ENCODE results near the gene KMT2E.
"Not testable (repeated sequence)": the region's sequence is repeated elsewhere in the genome, so short reads cannot be mapped to it uniquely, and the experiment has no call there.

Gene KMT2E

GRCh38 chr7:104982308-104983075 lies 31.5 kb upstream of the KMT2E start:
- DNase-seq, result no peak

- DNase-seq, result peak; percentile 44
These were observed 30.9 kb upstream of the KMT2E start for GRCh38 chr7:104983076-104983577.

GRCh38 chr7:104983578-104984539 lies 30.1 kb upstream of the KMT2E start:
- peak; percentile 79 for DNase-seq

- no peak for DNase-seq
These were observed 29.3 kb upstream of the KMT2E start for GRCh38 chr7:104984585-104985258.

- no peak for DNase-seq
These were observed 28.8 kb upstream of the KMT2E start for GRCh38 chr7:104985259-104985617.

GRCh38 chr7:104986628-104987259 lies 27.3 kb upstream of the KMT2E start:
- DNase-seq, result no peak

- not testable (repeated sequence) for DNase-seq
These were observed 26.6 kb upstream of the KMT2E start for GRCh38 chr7:104987403-104987802.

GRCh38 chr7:104990983-104991382 lies 23.0 kb upstream of the KMT2E start:
- no peak for DNase-seq

GRCh38 chr7:104992306-104992705 lies 21.7 kb upstream of the KMT2E start:
- DNase-seq, result no peak

- DNase-seq, result no peak
These were observed 20.7 kb upstream of the KMT2E start for GRCh38 chr7:104993217-104993862.

- DNase-seq, result no peak
These were observed 15.8 kb upstream of the KMT2E start for GRCh38 chr7:104998040-104998752.

GRCh38 chr7:105000200-105000599 lies 13.8 kb upstream of the KMT2E start:
- no peak for DNase-seq

GRCh38 chr7:105000927-105001336 lies 13.1 kb upstream of the KMT2E start:
- DNase-seq, result no peak

- DNase-seq, result no peak
These were observed 12.3 kb upstream of the KMT2E start for GRCh38 chr7:105001652-105002184.

GRCh38 chr7:105003275-105003674 lies 10.7 kb upstream of the KMT2E start:
- DNase-seq, result no peak

GRCh38 chr7:105003872-105004510 lies 10.0 kb upstream of the KMT2E start:
- DNase-seq, result no peak

- not testable (repeated sequence) for DNase-seq
These were observed 9.0 kb upstream of the KMT2E start for GRCh38 chr7:105005006-105005405.

- not testable (repeated sequence) for DNase-seq
These were observed 8.5 kb upstream of the KMT2E start for GRCh38 chr7:105005486-105005885.

- DNase-seq, result no peak
These were observed 7.5 kb upstream of the KMT2E start for GRCh38 chr7:105006367-105007136.

- DNase-seq, result no peak
These were observed 6.7 kb upstream of the KMT2E start for GRCh38 chr7:105007298-105007697.

Data from NCI-H774 (cell line).